ENCODE results near the gene IFI27L1.

DNA sequence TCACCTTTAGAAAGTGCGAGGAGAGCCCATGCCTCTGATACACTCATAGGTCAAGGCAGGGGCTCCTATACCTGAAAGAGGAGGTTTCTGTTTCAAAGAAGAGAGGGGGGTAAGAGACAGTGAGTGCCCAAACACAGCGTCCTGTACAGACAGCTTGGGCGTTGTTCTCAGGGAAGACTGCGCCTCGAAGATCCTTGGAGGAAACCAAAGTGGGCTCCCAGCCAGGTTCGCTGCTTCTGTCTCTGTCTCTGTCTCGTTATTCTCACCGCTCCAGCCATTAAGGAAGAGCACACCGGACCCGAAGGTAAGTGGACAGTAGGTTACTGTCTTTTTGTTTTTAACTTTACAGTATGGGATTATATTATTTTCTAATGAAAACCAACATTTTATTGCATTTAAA lies 23.6 kb downstream of the IFI27L1 start:
- TF ChIP-seq, protein P1, sequence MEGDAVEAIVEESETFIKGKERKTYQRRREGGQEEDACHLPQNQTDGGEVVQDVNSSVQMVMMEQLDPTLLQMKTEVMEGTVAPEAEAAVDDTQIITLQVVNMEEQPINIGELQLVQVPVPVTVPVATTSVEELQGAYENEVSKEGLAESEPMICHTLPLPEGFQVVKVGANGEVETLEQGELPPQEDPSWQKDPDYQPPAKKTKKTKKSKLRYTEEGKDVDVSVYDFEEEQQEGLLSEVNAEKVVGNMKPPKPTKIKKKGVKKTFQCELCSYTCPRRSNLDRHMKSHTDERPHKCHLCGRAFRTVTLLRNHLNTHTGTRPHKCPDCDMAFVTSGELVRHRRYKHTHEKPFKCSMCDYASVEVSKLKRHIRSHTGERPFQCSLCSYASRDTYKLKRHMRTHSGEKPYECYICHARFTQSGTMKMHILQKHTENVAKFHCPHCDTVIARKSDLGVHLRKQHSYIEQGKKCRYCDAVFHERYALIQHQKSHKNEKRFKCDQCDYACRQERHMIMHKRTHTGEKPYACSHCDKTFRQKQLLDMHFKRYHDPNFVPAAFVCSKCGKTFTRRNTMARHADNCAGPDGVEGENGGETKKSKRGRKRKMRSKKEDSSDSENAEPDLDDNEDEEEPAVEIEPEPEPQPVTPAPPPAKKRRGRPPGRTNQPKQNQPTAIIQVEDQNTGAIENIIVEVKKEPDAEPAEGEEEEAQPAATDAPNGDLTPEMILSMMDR (conservative IDR thresholded peaks at IDR 0.05; ENCODE audit: low read depth, low read length): no peak
- no peak for TF ChIP-seq EZH2 (IDR thresholded peaks at IDR 0.05; ENCODE audit: borderline replicate concordance, low read depth, low read length, poor library complexity, severe bottlenecking)

Measured in A673 (cell line).